CD4-positive, alpha-beta T cell (primary cell): ENCODE data around the gene GIPC1. TPM values are rescaled to one million over a fixed set of nuclear protein-coding genes. Genes with fewer than 3 reads are reported as not detected.

Experiments
- ATAC-seq: fragments of 200-7000 bp; cut with Tn5 transposase; one replicate; pipeline ENCODE4 v1.10.0; 2022; ENCODE audit warnings: mild to moderate bottlenecking; ENCODE audit not compliant: poor library complexity
- CTCF ChIA-PET: fragments of 350-600 bp; sonication (Branson Sonifier 250); formaldehyde crosslinking; loops from one replicate; lab custom pipeline; 2021; ENCODE audit warnings: antibody characterized with exemption, inconsistent platforms; lab: Charles Lee
- POLR2A ChIA-PET: fragments of 350-600 bp; sonication (Branson Sonifier 250); formaldehyde crosslinking; loops from one replicate; lab custom pipeline; 2021; ENCODE audit warnings: antibody characterized with exemption, inconsistent platforms; lab: Charles Lee
- DNase-seq, 14 experiments: peaks; one replicate each; pipeline ENCODE4 v3.0.0-alpha.2; 2013 to 2020; ENCODE audit warnings: mixed read lengths in 2 of 14
- H3K27ac ChIP-seq, 2 donors: one replicate each; pipeline versions ENCODE4 v1.5.1 to v1.7.0; 2013; ENCODE audit warnings: low read length in 2 of 2, low read depth in 1 of 2, mild to moderate bottlenecking in 1 of 2
- H3K27me3 ChIP-seq, 2 experiments: 1 replicate in 1 of 2; 2 replicates in 1 of 2; pipeline versions ENCODE4 v1.6.1 to v1.7.0; 2013; ENCODE audit warnings: low read length in 2 of 2, control low read depth in 1 of 2, mild to moderate bottlenecking in 1 of 2, moderate library complexity in 1 of 2; ENCODE audit not compliant: insufficient read depth in 2 of 2, control insufficient read depth in 1 of 2
- H3K36me3 ChIP-seq: one replicate; pipeline ENCODE4 v1.6.1; 2013; ENCODE audit warnings: low read length, control low read depth; ENCODE audit not compliant: insufficient read depth
- H3K4me1 ChIP-seq: one replicate; pipeline ENCODE4 v1.6.1; 2013; ENCODE audit warnings: low read length, control low read depth; ENCODE audit not compliant: insufficient read depth
- H3K4me3 ChIP-seq: one replicate; pipeline ENCODE4 v1.5.1; 2013; ENCODE audit warnings: mild to moderate bottlenecking, low read length, moderate library complexity
- H3K9me3 ChIP-seq, 2 experiments: 1 replicate in 1 of 2; 2 replicates in 1 of 2; pipeline versions ENCODE4 v1.6.1 to v1.7.0; 2013; ENCODE audit warnings: low read length in 2 of 2, mild to moderate bottlenecking in 2 of 2, control low read depth in 1 of 2, moderate library complexity in 1 of 2; ENCODE audit not compliant: control insufficient read depth in 1 of 2, insufficient read depth in 1 of 2
- H3K27ac Mint-ChIP-seq: one replicate; pipeline ENCODE4 v1.8.0; 2020; ENCODE audit warnings: mixed read lengths
- H3K27me3 Mint-ChIP-seq: one replicate; pipeline ENCODE4 v1.8.0; 2021; ENCODE audit warnings: mixed read lengths
- H3K36me3 Mint-ChIP-seq: one replicate; pipeline ENCODE4 v1.8.0; 2021; ENCODE audit warnings: low read depth, mixed read lengths
- H3K4me1 Mint-ChIP-seq: one replicate; pipeline ENCODE4 v1.8.0; 2021; ENCODE audit warnings: low read depth, mixed read lengths
- H3K4me3 Mint-ChIP-seq: one replicate; pipeline ENCODE4 v1.8.0; 2020; ENCODE audit warnings: mild to moderate bottlenecking, mixed read lengths
- H3K9me3 Mint-ChIP-seq: one replicate; pipeline ENCODE4 v1.8.0; 2020; ENCODE audit warnings: mixed read lengths
- intact Hi-C, 2 experiments: fragments of 100-400 bp; cut with DNase I in 1 of 2; cut with micrococcal nuclease in 1 of 2; formaldehyde crosslinking; loops; one replicate each; pipeline versions ENCODE4 v1.15.1 to v1.9.0; 2023 to 2025; cut with DNase I, micrococcal nuclease
- microRNA-seq: library from miRNA; unstranded; fragments of <30 nt; microRNA quantifications from one replicate; pipeline ENCODE4 v1.2.0, GENCODE V29; 2021; ENCODE audit warnings: borderline microRNAs expressed, borderline replicate concordance
- total RNA-seq, 174 experiments: library from RNA in 2 of 174; stranded (reverse) in 2 of 174; gene quantifications; one replicate each; pipeline ENCODE4 v1.2.3 and lab custom pipeline; 2021 to 2026
- TF ChIP-seq, protein P1 (sequence below): fragments of 200-600 bp; IDR thresholded peaks from one replicate; pipeline ENCODE4 v1.8.0; 2022; ENCODE audit warnings: antibody characterized with exemption, mild to moderate bottlenecking

Gene GIPC1
- total RNA-seq, 2 experiments from 2014 or later: 17.8 to 21.0 TPM

DNA sequence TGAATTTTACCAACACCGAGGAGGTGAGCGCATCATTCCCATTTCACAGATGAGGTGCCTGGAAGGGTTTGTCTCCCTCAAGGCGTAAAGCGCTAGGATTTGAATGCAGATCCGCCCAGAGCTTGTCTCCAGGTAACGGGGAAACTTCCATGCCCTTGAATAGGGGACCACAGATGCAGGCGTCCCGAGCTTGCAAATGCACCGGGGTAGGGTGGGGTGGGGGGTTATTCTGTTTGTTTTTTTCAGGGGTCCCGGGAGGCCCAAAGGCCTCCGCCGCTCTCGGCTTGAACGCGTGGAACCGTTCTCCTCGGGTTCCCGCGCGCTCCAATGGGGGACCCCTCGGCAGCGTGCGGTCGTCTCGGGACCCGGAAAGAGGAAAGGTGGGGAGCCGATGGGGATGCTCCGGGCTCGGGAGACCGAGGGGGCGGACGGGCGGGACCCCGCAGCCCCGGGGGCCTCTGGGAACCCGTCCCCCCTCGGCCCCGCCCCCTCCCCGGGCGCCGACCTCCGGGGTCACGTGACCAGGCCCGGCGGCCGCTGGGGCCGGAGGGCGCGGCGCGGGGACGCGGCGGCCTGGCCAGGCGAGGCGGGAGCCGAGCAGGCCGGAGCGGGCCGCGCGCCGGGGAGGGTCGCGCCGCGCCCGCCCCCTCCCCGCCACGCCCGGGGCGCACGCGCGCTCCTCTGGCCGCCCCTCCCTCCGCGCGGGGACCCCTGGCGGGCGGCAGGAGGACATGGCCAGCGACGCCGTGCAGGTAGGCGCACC, 63.0 kb downstream of the GIPC1 start, which contains the start of gene PKN1:
TSS of gene PKN1 (plus strand) at position 516 of the 763 bp plus-strand sequence. CDS start at position 732, 216 bp downstream.
- Histone ChIP-seq H3K27ac (peak within 1 kb of the TSS; percentile 74 to 82), H3K27me3 (no peaks in the 10 kb centered on the region), H3K36me3 (peaks cover 6% of the 10 kb centered on the region), H3K9me3 (no peaks in the 10 kb centered on the region), H3K4me3 (peak within 1 kb of the TSS; percentile 85), H3K4me1 (peaks cover 42% of the 10 kb centered on the region)
- Mint-ChIP-seq H3K4me3 (peak within 1 kb of the TSS; percentile 90), H3K36me3 (no peaks in the 10 kb centered on the region), H3K27me3 (no peaks in the 10 kb centered on the region), H3K9me3 (no peaks in the 10 kb centered on the region), H3K4me1 (peaks cover 44% of the 10 kb centered on the region), H3K27ac (peak within 1 kb of the TSS; percentile 91)
- ChIA-PET POLR2A (interaction anchor here (0.6 to 1.7 kb wide), 8 partner anchors 13 to 89 kb away, joined by 3 to 7 read pairs (median 4); partner anchors contain the start of genes DNAJB1 and GIPC1), CTCF (interaction anchor here (0.6 to 2.3 kb wide), 8 partner anchors 9 to 343 kb away, joined by 3 to 12 read pairs (median 6); partner anchors contain the start of genes ASF1B and PTGER1)
- DNase-seq (peak in 10 of 14 experiments; percentile 18 to 70 (median 47)), ATAC-seq (peak; percentile 3)
- TF ChIP-seq, protein P1, sequence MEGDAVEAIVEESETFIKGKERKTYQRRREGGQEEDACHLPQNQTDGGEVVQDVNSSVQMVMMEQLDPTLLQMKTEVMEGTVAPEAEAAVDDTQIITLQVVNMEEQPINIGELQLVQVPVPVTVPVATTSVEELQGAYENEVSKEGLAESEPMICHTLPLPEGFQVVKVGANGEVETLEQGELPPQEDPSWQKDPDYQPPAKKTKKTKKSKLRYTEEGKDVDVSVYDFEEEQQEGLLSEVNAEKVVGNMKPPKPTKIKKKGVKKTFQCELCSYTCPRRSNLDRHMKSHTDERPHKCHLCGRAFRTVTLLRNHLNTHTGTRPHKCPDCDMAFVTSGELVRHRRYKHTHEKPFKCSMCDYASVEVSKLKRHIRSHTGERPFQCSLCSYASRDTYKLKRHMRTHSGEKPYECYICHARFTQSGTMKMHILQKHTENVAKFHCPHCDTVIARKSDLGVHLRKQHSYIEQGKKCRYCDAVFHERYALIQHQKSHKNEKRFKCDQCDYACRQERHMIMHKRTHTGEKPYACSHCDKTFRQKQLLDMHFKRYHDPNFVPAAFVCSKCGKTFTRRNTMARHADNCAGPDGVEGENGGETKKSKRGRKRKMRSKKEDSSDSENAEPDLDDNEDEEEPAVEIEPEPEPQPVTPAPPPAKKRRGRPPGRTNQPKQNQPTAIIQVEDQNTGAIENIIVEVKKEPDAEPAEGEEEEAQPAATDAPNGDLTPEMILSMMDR: no peak
- intact Hi-C loops: loop anchor here (1.0 to 5.0 kb wide), 2 partner anchors 39 to 54 kb away; no protein-coding TSS in a partner anchor

DNA sequence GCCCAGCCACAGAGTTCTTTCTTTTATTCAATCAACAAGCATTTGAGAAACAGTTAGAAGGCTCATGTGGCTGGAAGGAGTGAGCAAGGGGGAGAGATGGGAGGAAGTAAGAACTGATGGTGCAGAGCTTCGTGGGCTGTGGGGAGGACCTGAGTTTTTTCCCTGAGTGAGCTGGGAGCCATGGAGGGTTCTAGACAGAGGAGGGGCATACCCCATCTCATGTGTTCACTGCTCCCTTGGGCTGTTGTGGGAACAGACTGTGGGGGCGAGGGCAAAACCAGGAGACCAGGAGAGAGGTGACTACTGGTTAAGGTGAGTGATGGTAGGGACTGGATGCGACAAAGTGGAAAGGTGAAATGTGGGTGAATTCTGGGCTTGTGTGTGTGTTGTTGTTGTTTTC, 65.2 kb downstream of the GIPC1 start:
- Histone ChIP-seq H3K36me3 (peaks cover 2% of the 10 kb centered on the region), H3K27ac (no peak overlapping the region), H3K4me1 (peaks cover 36% of the 10 kb centered on the region), H3K27me3 (no peaks in the 10 kb centered on the region), H3K9me3 (no peaks in the 10 kb centered on the region), H3K4me3 (no peak overlapping the region)
- POLR2A ChIA-PET: interaction anchor here (1.3 kb wide), 1 partner anchor 11 kb away, joined by 5 read pairs; no protein-coding TSS in a partner anchor
- no peak for ATAC-seq
- H3K27me3 Mint-ChIP-seq: no peaks in the 10 kb centered on the region
- DNase-seq: no peak
- peaks cover 30% of the 10 kb centered on the region for H3K4me1 Mint-ChIP-seq
- peak overlapping the region; percentile 63 for H3K4me3 Mint-ChIP-seq
- H3K27ac Mint-ChIP-seq: peak overlapping the region; percentile 35
- CTCF ChIA-PET: interaction anchor here (1.3 to 2.3 kb wide), 2 partner anchors 49 to 294 kb away, joined by 3 to 10 read pairs; partner anchors contain the start of gene ASF1B
- TF ChIP-seq, protein P1: no peak
- intact Hi-C loops: loop anchor here in 1 of 2 experiments (5.0 kb wide), 1 partner anchor 57 kb away; no protein-coding TSS in a partner anchor
- no peaks in the 10 kb centered on the region for H3K9me3 Mint-ChIP-seq
- no peaks in the 10 kb centered on the region for H3K36me3 Mint-ChIP-seq

DNA sequence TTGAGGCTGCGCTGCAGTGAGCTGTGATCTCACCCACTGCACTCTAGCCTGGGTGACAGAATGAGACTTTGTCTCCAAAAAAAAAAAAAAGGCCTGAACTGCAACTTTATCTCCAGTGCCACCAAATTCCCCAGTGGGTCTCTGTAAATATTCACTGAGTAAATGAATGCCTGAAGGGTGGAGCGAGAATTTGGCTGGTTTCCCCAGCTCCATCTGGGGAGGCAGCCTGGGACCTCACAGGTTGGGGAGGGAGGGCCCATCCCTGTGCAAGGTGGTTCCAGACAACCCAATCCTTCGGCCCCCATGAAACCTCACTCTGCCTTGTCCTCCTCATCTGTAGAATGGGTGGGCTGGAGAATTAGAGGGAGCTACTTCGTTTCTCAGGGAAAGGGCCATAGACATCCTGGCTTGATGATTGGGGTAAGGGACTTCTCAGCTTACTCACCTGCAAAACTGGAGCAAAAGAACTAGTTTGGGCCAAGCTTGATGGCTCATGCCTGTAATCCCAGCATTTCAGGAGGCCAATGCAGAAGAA, 67.0 kb downstream of the GIPC1 start:
- TF ChIP-seq, protein P1: no peak
- Histone ChIP-seq H3K27me3 (no peaks in the 10 kb centered on the region), H3K4me1 (peaks cover 21% of the 10 kb centered on the region), H3K36me3 (no peaks in the 10 kb centered on the region), H3K9me3 (no peaks in the 10 kb centered on the region), H3K4me3 (no peak overlapping the region), H3K27ac (no peak overlapping the region)
- Mint-ChIP-seq H3K27me3 (no peaks in the 10 kb centered on the region), H3K27ac (no peak overlapping the region), H3K4me1 (peaks cover 15% of the 10 kb centered on the region), H3K4me3 (no peak overlapping the region), H3K9me3 (no peaks in the 10 kb centered on the region), H3K36me3 (no peaks in the 10 kb centered on the region)
- ChIA-PET CTCF (interaction anchor here (0.7 kb wide), 1 partner anchor 162 kb away, joined by 3 read pairs; no protein-coding TSS in a partner anchor), POLR2A (interaction anchor here (1.0 to 1.2 kb wide), 2 partner anchors 9 kb away, joined by 3 read pairs; no protein-coding TSS in a partner anchor)
- intact Hi-C loops: no loop called here
- DNase-seq (no peak), ATAC-seq (no peak)

Small RNA genes within 50 kb of the gene (microRNA-seq; reads per million reads assigned to microRNA genes)
- gene MIR639: 1.4 reads per million

Other genes starting within 250 kb of the GIPC1 start
- gene ADGRE5, start 114.7 kb downstream of the GIPC1 start, total RNA-seq: 100 to 1,000 TPM; 745 to 751 TPM
- gene DDX39A, start 76.8 kb downstream of the GIPC1 start, total RNA-seq: 100 to 1,000 TPM; 296 to 299 TPM
- gene PKN1, start 62.8 kb downstream of the GIPC1 start, total RNA-seq: 100 to 1,000 TPM; 171 TPM
- gene PTGER1, start 20.8 kb downstream of the GIPC1 start, total RNA-seq: not detected
- gene DNAJB1, start 22.3 kb upstream of the GIPC1 start, total RNA-seq: 100 to 1,000 TPM; 666 to 672 TPM
- 100 to 1,000 TPM; 217 to 232 TPM for gene TECR, start 33.5 kb upstream of the GIPC1 start, total RNA-seq
- 10 to 100 TPM; 31.7 to 39.1 TPM for gene NDUFB7, start 75.9 kb upstream of the GIPC1 start, total RNA-seq
- not detected for gene CLEC17A, start 87.0 kb upstream of the GIPC1 start, total RNA-seq
- not detected for gene ADGRE3, start 178.7 kb upstream of the GIPC1 start, total RNA-seq
- 10 to 100 TPM; 15.5 to 17.6 TPM for gene ZNF333, start 193.9 kb upstream of the GIPC1 start, total RNA-seq